ENCODE measurements around the gene NLGN1.

Gene NLGN1

GRCh38 chr3:173902871-173903270 is 505.3 kb downstream of the NLGN1 start:
- no peak for DNase-seq (ENCODE audit: low read depth in 2 of 2)

- no peak for DNase-seq (ENCODE audit: low read depth in 2 of 2)
Observed at GRCh38 chr3:173905381-173905780, 507.8 kb downstream of the NLGN1 start.

- no peak for DNase-seq (ENCODE audit: low read depth in 2 of 2)
Observed at GRCh38 chr3:173911446-173911845, 513.9 kb downstream of the NLGN1 start.

GRCh38 chr3:173912126-173912525 is 514.6 kb downstream of the NLGN1 start:
- no peak for DNase-seq (ENCODE audit: low read depth in 2 of 2)

- DNase-seq (ENCODE audit: low read depth in 2 of 2), result no peak
Observed at GRCh38 chr3:173913397-173913796, 515.9 kb downstream of the NLGN1 start.

GRCh38 chr3:173913974-173914421 is 516.5 kb downstream of the NLGN1 start:
- DNase-seq (ENCODE audit: low read depth in 2 of 2), result no peak

GRCh38 chr3:173916799-173917198 is 519.3 kb downstream of the NLGN1 start:
- DNase-seq (ENCODE audit: low read depth in 2 of 2), result no peak

GRCh38 chr3:173920386-173920785 is 522.8 kb downstream of the NLGN1 start:
- no peak for DNase-seq (ENCODE audit: low read depth in 2 of 2)

GRCh38 chr3:173921732-173922131 is 524.2 kb downstream of the NLGN1 start:
- DNase-seq (ENCODE audit: low read depth in 2 of 2), result no peak

GRCh38 chr3:173923204-173923603 is 525.7 kb downstream of the NLGN1 start:
- DNase-seq (ENCODE audit: low read depth in 2 of 2), result no peak

GRCh38 chr3:173930251-173930650 is 532.7 kb downstream of the NLGN1 start:
- no peak for DNase-seq (ENCODE audit: low read depth in 2 of 2)

- DNase-seq (ENCODE audit: low read depth in 2 of 2), result no peak
Observed at GRCh38 chr3:173932624-173933023, 535.1 kb downstream of the NLGN1 start.

GRCh38 chr3:173933113-173933512 is 535.6 kb downstream of the NLGN1 start:
- no peak for DNase-seq (ENCODE audit: low read depth in 2 of 2)

- no peak for DNase-seq (ENCODE audit: low read depth in 2 of 2)
Observed at GRCh38 chr3:173936316-173936715, 538.8 kb downstream of the NLGN1 start.

- DNase-seq (ENCODE audit: low read depth in 2 of 2), result no peak
Observed at GRCh38 chr3:173938159-173938558, 540.6 kb downstream of the NLGN1 start.

GRCh38 chr3:173938616-173939015 is 541.1 kb downstream of the NLGN1 start:
- no peak for DNase-seq (ENCODE audit: low read depth in 2 of 2)

GRCh38 chr3:173939331-173939730 is 541.8 kb downstream of the NLGN1 start:
- no peak for DNase-seq (ENCODE audit: low read depth in 2 of 2)

GRCh38 chr3:173943264-173943663 is 545.7 kb downstream of the NLGN1 start:
- no peak for DNase-seq (ENCODE audit: low read depth in 2 of 2)

GRCh38 chr3:173945170-173945569 is 547.6 kb downstream of the NLGN1 start:
- DNase-seq (ENCODE audit: low read depth in 2 of 2), result no peak

GRCh38 chr3:173945806-173946205 is 548.3 kb downstream of the NLGN1 start:
- no peak for DNase-seq (ENCODE audit: low read depth in 2 of 2)

- no peak for DNase-seq (ENCODE audit: low read depth in 2 of 2)
Observed at GRCh38 chr3:173954647-173955046, 557.1 kb downstream of the NLGN1 start.

GRCh38 chr3:173957646-173958045 is 560.1 kb downstream of the NLGN1 start:
- no peak for DNase-seq (ENCODE audit: low read depth in 2 of 2)

- no peak for DNase-seq (ENCODE audit: low read depth in 2 of 2)
Observed at GRCh38 chr3:173958805-173959204, 561.3 kb downstream of the NLGN1 start.

GRCh38 chr3:173970281-173970680 is 572.7 kb downstream of the NLGN1 start:
- no peak for DNase-seq (ENCODE audit: low read depth in 2 of 2)

GRCh38 chr3:173976281-173976680 is 578.7 kb downstream of the NLGN1 start:
- DNase-seq (ENCODE audit: low read depth in 2 of 2), result no peak
